ENCODE data around the gene FBLN2.

FBLN2 gene

DNA sequence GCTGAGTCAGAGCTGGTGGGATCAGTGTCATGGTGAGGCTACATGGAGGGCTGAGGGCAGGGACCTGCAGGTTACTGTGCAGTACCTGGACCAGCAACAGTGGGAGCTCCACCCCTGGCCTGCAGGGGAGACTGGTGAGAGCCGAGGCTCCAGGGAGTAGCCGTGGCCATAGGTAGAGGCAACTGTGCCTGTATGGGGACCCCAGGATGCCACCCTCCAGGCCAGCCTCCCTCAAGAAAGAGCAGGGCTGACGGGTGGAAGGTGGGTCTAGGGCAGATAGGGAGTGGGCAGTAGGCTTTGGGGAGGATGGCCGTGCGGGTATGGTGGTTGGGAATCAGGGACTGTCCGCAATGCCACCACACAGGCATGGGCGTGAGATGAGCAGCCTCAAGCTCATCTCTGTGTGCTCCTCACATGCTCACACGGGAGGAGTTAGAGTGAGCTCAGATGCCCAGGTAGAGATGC, 35.5 kb downstream of the FBLN2 start:
- no peak for DNase-seq

DNA sequence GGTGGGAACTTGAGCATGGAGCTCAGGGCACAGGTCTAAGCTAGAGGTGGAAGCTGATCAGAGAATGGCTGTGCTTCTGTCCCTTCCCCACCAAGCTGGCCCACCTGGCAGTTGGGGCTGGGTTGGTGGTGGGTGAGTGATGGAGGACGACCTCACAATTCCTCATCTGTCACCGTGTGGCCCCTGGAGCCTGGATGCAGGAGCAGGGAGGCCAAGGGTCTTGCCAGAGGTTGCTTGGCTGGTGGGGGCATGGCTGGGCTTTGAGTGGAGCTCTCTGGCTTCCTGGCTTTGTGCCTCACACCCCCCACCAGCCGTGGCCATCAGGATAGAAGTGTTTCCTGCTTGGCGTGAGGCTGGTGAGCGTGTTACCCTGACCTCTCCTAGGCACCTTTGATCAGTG, 36.0 kb downstream of the FBLN2 start:
- no peak for DNase-seq

DNA sequence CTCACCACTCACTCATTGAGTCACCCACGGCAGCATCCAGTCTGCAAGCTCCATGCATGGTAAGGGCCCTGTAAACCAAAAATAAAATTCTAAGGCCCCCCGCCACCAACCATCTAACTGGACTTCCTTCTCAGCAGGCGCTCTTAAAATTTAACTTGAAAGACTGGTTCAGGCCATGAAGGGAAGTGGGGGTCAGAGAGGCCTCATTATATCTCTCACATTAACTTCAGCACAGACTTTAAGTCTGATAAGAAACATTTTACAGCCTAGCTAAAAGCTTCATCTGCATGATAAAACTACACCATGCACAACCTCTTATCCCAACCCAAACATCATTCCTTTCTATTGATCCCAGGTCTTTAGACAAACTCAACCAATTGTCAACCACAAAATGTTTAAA, 38.5 kb downstream of the FBLN2 start:
- DNase-seq: no peak

DNA sequence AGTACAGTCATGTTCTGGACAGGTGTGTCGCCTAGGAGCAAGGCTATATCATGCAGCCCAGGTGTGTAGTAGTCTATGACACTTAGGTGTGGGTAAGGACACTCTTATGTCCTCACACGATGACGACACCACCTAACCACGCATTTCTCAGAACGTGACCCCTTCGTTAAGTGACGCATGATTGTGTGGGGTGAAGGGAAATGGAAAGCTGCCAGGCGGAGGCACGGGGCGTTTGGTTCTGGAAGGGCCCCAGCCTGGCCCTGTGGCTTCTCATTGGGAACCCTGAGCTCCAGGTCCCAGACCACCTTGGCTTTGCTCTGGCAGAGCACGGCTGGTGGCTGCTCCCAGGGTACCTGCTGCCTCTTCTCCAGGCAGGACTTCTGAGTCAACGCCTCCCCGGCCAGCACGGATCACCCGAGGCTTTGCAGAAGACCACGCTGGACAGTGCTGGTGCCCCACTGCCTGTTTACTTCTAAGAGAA, 39.3 kb downstream of the FBLN2 start:
- no peak for DNase-seq

DNA sequence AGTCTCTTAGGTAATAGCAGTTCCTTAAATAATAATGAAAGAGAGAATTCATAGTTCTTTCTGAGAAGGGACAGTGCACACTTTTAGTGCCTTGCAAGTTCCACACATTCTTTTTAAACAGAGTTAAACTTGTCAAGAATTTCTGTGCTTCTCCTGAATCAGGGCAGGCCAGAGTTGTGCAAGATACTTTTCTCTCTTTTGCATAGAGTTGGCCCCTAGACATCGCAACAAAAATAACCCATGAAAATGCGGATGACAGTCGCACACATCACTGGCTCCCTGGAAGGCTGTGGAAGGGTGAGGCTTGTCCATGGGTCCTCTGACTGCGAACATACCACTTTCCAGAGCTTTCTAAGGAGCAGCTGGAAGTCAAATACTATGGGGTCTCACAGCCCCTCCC, 40.1 kb downstream of the FBLN2 start:
- no peak for DNase-seq

DNA sequence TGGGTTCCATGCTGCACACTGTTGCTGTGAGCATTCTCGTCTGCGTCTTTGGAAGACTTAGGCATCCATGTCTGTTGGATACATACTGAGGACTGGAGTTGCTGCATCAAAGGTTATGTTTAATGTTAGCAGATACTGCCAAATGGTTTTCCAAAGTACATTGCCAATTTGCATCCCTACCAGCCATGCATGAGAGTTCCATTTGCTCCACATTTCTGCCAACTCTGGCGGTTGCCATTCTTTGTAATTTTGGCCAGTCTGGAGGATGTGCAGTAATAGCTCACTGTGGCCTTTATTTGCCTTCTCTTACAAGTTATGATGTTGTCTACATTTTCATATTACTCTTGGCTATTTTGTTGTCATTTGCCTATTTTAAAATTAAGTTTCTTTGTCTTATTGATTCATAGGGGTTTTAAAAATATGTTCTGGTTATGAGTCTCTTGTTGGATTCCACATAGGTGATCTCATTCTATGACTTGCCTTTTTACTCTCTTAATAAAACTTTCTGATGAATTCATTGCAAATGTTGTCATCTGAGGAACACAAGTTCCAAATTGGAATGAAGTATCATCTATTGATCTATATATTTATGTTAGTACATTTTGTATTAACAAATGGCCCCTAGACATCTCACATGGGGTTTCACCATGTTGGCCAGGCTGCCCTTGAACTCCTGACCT, 42.1 kb downstream of the FBLN2 start:
- DNase-seq: no peak

DNA sequence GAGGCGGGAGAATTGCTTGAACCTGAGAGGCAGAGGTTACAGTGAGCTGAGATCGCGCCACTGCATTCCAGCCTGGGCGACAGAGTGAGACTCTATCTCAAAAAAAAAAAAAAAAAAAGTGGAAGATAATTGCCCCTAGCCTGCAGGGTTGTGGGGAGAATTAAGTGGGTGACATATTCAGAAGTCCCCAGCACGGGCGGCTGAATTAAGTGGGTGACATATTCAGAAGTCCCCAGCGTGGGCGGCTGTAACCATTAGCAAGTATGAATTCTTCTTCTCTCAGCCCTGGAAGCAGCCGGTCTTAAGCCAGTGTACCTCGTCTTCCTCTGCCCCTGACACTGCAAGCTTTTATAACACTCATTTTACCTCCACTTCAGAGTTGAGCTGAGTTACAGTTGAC, 44.7 kb downstream of the FBLN2 start:
- DNase-seq: no peak

DNA sequence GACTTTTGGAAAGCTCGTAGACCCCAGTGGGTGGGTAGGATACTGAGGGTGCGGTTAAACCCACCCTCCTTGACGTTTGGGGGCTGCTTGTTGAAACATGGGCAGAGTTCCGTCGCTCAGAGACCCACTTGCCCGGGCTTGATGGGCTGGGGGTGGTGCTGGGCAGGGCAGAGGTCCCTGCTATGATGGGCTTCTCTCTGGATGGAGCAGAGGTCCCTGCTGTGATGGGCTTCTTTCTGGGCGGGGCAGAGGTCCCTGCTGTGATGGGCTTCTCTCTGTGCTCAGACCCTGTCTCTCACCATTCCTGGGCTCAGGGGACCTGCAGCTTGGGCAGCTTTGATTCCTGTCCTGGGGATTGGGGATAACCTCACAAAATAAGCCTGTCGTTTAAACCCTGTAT, 45.2 kb downstream of the FBLN2 start:
- no peak for DNase-seq

DNA sequence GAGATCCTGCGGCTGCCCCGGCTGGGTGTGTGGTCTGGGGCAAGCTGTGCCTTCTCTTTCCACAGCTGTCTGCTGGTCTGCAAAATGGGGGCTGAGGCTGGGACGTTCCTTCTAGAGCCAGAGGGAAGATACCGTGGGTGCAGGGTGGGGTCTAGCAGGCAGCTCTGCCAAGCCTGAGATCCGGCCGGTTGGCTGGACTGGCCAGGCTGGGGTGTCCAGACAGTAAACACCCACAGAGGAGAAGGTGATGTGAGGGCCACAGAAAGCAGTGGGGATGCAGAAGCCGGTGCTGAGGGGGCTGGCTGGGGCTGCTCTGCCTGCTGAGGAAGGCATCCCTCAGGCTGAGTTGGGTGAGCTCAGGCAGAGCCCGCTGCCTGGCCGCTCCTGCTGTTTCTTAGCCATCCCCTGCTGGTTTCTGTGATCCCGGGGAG, 46.1 kb downstream of the FBLN2 start:
- DNase-seq: no peak

DNA sequence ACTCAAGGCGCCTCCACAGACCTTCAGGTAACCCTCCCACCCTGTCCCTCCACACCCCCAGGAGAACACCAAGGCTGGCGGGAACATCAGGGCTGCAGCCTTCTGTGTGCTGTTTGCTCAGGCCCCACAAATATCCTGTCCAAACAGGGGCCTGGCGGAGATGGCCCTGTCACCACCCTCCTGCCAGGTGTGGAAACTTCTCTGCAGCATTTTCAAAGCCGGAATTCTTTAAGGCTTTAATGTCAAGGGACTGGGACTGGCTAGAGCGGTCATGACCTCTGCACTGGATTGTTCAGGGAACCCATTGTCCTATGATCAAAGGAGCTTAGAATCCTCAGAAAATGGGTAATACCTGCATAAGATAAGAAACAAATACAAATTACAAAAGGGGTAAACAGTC, 46.6 kb downstream of the FBLN2 start:
- no peak for DNase-seq

DNA sequence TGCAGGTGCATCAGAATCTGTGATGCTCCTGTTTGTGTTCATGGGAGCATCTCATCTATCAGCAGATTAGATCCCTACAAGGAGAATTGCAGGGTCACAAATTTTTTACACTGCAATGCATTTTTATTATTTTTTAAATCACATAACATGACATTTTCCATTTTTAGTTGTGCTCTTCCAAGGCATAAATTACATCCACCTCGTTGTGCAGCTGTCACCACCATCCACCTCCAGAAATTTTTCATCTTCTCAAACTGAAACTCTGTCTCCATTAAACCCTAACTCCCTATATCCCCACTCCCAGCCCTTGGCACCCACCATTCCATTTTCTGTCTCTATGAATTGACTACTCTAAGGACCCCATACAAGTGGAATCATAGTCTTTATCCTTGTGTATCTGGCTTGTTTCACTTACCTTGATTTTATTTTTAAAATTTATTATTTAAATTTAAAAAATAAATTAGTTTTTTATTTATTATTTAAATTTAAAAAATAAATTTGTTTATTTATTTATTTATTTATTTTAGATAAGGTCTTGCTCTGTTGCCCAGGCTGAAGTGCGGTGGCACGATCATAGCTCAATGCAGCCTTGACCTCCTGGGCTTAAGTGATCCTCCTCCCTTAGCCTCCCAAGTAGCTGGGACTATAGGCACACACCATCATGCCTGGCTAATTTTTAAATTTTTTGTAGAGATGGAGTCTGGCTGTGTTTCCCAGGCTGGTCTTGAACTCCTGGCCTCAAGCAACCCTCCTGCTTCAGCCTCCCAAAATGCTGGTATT, 47.7 kb downstream of the FBLN2 start:
- DNase-seq: no peak

DNA sequence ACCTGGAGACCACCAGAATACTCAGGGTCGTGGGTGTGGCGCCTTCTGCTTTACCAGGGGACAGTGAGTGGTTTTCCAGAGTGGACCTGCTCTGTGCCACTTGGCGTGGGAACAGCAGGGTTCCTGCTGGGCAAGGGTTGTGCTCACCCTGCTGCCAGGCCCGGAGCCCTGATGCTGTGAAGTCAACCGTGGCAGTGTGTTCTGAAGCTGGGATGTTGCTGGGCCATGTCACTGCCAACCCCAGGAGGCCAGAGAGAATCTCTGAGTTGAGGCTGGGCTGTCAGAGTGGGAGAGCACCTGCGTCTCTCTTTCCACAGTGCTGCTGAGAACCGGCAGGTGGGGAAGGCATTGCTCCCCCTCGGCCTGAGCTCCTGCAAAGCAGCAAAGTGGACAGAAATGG, 48.7 kb downstream of the FBLN2 start:
- DNase-seq: no peak

DNA sequence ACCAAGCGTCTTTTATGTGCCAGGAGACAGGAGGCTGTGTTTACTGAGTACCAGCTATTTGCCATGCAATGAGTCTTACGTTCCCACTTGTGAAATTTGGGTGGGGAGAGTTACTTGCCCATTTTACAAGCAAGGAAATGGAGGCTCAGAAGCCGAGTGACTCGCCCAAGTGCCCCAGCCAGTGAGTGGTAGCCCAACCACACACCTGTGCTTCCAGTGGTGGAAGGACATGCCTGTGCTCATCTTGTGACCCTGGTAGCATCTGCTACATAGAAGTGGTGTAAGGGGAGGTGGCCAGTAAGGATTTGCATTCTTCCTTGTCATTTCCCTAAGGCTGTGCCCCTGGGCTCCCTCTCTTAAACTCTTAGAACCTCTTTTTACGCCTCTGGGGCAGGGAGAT, 49.3 kb downstream of the FBLN2 start:
- no peak for DNase-seq

DNA sequence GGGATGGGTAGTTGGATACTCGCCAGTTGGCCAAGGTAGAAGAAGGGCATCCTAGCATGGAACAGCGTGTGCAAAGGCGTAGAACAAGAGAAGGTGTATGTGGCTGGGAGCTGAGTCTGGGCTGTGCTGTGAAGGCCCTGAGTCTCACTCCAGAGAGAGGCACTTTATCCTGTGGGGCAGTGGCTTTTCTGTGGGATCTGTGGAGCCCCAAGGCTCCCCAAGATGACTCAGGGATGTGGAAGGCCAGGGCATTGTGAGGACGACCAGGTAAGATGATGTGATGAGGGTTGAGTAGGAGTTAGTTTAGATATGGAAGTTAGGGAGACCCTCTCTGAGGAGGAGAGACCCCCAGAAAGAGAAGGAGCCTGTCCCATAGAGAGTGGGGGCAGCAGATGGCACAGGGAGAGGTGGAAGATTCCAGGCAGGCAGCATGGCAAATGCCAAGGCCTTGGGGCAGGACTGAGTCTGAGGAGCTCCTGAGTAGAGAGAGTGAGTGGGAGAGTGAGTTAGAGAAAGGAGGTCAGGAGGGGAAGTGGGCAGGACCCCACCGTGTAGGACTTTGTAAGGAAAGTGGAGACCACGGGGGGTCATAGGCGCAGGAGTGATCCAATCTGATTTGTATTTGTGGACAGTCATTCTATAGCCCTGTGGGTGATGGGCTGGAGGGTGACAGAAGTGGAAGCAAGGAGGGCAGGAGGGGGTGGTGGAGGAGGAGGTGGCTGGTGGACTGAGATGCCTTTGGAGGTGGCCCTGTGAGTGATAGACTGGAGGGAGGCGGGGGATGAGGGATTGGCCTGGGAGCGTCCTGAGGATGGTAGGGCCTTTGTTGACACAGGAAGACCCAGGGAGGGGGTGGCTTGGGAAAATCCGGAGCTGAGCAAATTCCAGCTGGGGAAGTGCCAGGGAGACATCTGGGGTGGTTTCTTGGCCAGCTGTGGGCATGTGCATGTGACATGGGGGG, 50.3 kb downstream of the FBLN2 start:
- DNase-seq: no peak

DNA sequence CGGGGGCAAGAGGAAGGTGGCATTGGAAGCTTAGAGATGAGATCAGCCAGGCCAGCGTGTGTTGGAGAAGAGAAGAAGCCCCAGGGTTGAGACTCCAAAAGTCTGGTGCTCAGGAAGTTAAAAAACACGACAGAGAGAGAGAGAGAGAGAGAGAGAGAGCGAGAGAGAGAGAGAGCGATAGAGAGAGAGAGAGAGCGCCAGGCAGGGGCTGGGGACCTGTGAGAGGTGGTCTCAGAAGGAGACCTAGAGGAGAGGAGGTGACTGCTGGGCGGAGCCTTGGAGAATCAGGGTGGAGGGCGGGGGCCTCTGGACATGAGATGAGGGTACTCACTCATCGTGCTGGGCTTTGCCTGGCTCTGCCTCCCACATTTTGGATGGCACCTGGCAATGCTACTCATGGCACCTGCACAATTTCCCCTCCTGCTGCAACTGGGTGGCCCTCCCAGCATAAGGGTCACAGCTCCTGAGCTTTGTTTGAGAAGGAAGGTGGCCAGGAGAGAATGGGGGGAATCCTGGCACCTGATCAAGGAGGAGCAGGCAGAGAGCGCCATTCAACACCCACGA, 51.0 kb downstream of the FBLN2 start:
- no peak for DNase-seq

DNA sequence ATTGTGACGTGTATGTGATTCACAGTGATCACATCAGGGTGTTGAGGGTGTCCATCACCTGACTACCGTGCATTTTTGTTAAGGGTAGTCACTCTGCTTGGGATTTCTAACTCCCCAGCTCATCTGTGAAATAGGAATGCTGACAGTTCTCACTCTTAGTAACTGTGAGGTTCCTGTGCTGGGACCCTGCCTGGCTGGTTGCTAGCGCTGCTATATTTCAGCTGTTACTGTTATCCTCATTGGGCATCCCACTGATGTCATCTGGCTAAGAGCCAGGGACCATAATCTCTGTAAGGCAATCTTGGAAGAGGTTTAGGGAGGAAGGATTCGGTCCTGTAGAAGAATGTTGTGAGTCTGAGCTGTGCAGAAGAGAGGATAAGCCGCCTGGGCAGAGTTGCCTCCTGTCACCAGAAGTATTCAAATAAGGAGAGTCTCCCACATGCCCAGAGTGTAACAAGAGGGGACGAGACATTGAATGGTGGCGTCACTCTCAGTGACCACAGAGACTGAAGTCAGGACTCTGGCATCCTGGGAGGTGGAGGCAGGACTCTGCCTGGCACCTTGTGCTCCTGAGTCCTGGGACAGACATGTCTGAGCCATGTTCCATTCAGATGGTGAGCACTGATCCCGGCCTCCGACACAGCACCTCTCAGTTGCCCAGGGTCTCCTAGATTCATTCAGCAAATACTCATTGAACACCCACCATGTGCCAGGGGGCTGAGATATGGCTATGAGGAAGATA, 52.2 kb downstream of the FBLN2 start:
- DNase-seq: no peak

DNA sequence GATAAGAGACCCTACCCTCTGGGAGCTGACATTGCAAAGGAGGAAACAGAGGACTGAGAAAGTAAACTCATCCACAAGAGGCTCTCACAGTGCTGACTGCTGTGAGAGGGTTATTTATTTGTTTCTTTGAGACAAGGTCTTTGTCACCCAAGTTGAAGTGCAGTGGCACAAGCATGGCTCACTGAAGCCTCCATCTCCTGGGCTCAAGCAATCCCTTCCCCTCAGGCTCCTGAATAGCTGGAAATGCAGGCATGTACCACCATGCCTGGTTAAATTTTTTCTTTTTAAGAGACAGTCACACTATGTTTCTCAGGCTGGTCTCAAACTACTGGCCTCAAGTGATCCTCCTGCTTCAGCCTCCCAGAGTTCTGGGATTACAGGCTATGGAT, 52.8 kb downstream of the FBLN2 start:
- DNase-seq: no peak

DNA sequence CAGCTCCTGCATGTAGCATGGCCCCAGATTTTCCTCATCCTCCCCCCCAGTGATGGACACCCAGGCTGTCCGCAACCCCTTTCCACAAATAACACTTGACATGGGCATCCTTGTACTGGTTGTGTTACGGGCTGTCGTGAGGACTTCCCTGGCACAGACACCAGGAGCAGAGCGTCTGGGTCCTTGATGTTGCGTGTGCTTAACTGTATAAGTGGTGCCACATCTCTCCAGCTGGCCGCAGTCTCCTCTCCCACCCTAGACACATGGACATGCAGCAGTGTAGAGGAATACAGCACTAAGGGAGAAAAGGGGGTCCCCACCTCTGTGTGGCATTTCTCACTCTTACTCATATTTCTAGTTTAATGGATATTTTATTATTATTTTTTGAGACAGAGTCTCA, 56.6 kb downstream of the FBLN2 start:
- no peak for DNase-seq

DNA sequence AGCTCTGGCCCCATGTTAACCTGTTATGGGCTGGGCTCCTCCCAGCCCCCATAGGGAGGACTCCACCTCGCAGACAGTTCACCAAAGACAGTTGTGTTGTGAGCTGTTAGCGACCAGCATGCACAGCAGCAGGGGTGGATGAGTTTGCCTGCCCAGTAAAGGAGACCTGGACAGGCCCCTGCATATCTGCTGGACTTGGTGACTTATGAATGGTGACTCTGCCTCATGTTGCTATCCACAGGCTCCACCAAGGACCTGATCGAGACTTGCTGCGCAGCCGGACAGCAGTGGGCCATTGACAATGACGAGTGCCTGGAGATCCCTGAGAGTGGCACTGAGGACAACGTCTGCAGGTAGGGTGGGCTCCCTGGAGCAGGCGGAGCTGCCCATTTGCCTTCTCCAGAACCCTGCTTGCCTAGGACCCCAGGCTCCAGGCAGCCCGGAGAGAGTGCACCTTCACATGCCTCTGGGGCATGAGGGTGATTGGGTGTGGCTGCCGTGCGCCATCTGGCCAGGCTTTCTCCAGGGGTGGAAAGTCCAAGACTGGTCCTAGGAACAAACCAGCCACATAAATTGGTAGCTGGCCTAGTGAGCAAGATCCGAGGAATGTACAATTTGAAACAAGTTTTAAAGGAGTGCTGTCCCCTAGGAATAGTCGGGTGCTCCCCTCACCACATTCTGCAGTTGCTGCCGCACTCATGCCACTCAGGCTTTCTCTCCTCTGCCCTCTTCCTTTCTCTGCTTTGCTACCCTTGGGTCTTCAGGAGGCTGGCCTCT, 59.1 kb downstream of the FBLN2 start:
- DNase-seq: no peak

DNA sequence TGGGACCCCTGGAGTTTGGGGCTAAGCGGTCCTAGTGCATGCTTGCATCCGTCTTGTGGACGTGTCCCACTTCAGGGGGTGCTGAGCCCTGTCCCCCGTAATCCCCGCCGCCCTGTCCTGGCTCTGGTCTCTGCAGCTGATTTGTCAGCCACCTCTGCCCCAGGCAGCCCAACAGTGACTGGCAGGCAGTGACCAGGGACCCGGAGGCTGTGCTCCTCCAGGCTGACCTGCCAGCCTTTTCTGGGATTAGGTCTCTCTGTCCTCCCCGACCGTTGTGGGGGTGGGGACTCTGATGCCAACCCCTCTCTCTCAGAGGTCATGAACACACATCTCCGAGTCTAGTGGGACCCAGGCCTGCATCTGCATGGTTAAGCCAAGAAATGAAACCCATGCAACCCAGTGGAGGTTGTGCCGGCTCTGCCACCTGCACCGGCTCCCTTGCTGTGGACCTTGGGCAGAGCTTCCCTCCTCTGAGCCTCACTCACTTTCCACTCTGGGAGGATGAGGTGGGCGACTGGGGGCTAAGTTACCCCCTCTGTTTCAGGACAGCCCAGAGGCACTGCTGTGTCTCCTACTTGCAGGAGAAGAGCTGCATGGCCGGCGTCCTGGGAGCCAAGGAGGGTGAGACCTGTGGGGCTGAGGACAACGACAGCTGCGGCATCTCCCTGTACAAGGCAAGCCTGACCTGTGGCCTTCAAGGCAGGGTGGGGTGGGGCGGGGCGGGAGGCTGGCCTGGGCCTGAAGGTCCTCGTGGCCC, 60.2 kb downstream of the FBLN2 start:
- no peak for DNase-seq
